Astrocyte of the spinal cord (primary cell): Measurements from ENCODE around the gene PROX1.
"Not testable (repeated sequence)": the region's sequence is repeated elsewhere in the genome, so short reads cannot be mapped to it uniquely, and the experiment has no call there.

Experiments
- DNase-seq: peaks from one replicate; pipeline ENCODE4 v3.0.0; 2011; ENCODE audit warnings: low read depth, low spot score
- H3K4me3 ChIP-seq: 2 replicates; pipeline ENCODE4 v1.5.1; 2011; ENCODE audit warnings: low read depth, mild to moderate bottlenecking, low read length, moderate library complexity
- CTCF ChIP-seq: IDR thresholded peaks from 2 replicates; pipeline ENCODE4 v1.5.1; 2012; ENCODE audit warnings: low read depth, mild to moderate bottlenecking, low read length, inconsistent platforms
- in situ Hi-C: cut with HindIII; loops from 2 replicates; pipeline ENCODE4 v1.10.0; 2017; ENCODE audit warnings: low sequenced_read_pairs

The PROX1 gene

GRCh38 chr1:214076708-214077065, 88.9 kb downstream of the PROX1 start:
- in situ Hi-C loops = no loop called here
- DNase-seq = no peak
- no peak for TF ChIP-seq CTCF
- H3K4me3 ChIP-seq = no peak overlapping the region

- H3K4me3 ChIP-seq = no peak overlapping the region
- in situ Hi-C loops = no loop called here
- TF ChIP-seq CTCF = no peak
- DNase-seq = no peak
Measured at GRCh38 chr1:214078950-214079349, 91.2 kb downstream of the PROX1 start.

GRCh38 chr1:214085325-214085724, 97.6 kb downstream of the PROX1 start:
- no peak overlapping the region for H3K4me3 ChIP-seq
- TF ChIP-seq CTCF = no peak
- DNase-seq = no peak
- in situ Hi-C loops = no loop called here

GRCh38 chr1:214086945-214087344, 99.2 kb downstream of the PROX1 start:
- no peak overlapping the region for H3K4me3 ChIP-seq
- DNase-seq = no peak
- no peak for TF ChIP-seq CTCF
- in situ Hi-C loops = no loop called here

- in situ Hi-C loops, H3K4me3 ChIP-seq, DNase-seq: not testable (repeated sequence)
Measured at GRCh38 chr1:214089003-214089402, 101.2 kb downstream of the PROX1 start.
